K562 (cell line): Measurements from ENCODE around the gene IRAK2. TPM values are rescaled to one million over a fixed set of nuclear protein-coding genes. Genes with fewer than 3 reads are reported as not detected.

ENCODE experiments used
- ATAC-seq: fragments of 200-7000 bp; cut with Tn5 transposase; 3 replicates; pipeline ENCODE4 v1.9.1; 2020; ENCODE audit warnings: moderate library complexity
- BruUV-seq: library from RNA; stranded (reverse); fragments of 400-500 nt; replicated peaks from 2 replicates; lab custom pipeline; 2021; lab: Mats Ljungman, UMichigan
- CTCF ChIA-PET: fragments of 300-600 bp; formaldehyde crosslinking; extraction: SDS; loops from one replicate; lab custom pipeline; 2021; ENCODE audit warnings: low intra/inter-chr PET ratio; lab: Yijun Ruan, JAX
- POLR2A ChIA-PET: fragments of 300-600, 350-650 bp; sonication (Branson Sonifier 250); formaldehyde crosslinking; extraction: SDS; loops from one replicate; lab custom pipeline; 2021; ENCODE audit warnings: antibody characterized with exemption, inconsistent platforms; lab: Yijun Ruan, JAX
- DNase-seq, 4 experiments: peaks; one replicate each; pipeline versions ENCODE4 v3.0.0 to v3.0.0-alpha.2; 2011 to 2018; ENCODE audit warnings: low spot score in 3 of 4, mixed read lengths in 3 of 4; ENCODE audit errors: extremely low read depth in 1 of 4
- FAIRE-seq: peaks from 2 replicates; lab custom pipeline; 2011; peaks lifted over from hg19 to GRCh38; lab: Jason Lieb, UNC
- H2AFZ ChIP-seq: 2 replicates; pipeline ENCODE4 v1.6.0; 2011; ENCODE audit warnings: low read depth, low read length, control low read depth, inconsistent platforms
- H3K27ac ChIP-seq: fragments of 200-600 bp; 3 replicates; pipeline ENCODE4 v1.8.0; 2011; ENCODE audit warnings: low read depth, mild to moderate bottlenecking, control low read depth, inconsistent platforms, low read length, moderate library complexity, mixed read lengths; ENCODE audit errors: extremely low read depth
- H3K27me3 ChIP-seq, 2 experiments: fragments of 300-600 bp in 1 of 2; 2 replicates in 1 of 2; 3 replicates in 1 of 2; pipeline versions ENCODE4 v1.6.0 to v1.8.0; 2011; ENCODE audit warnings: inconsistent platforms in 2 of 2, low read length in 2 of 2, mild to moderate bottlenecking in 1 of 2, mixed read lengths in 1 of 2, moderate library complexity in 1 of 2; ENCODE audit not compliant: control insufficient read depth in 2 of 2, insufficient read depth in 2 of 2
- H3K36me3 ChIP-seq: fragments of 300-600 bp; 3 replicates; pipeline ENCODE4 v1.8.0; 2011; ENCODE audit warnings: mild to moderate bottlenecking, low read length, inconsistent platforms; ENCODE audit not compliant: control insufficient read depth, insufficient read depth
- H3K4me1 ChIP-seq, 2 experiments: fragments of 200-600 bp in 1 of 2; replicated peaks in 1 of 2; 2 replicates in 1 of 2; 3 replicates in 1 of 2; pipeline versions ENCODE4 v1.5.1 to v1.8.0; 2011; ENCODE audit warnings: inconsistent platforms in 2 of 2, low read length in 2 of 2, mild to moderate bottlenecking in 1 of 2, mixed read lengths in 1 of 2, moderate library complexity in 1 of 2; ENCODE audit not compliant: control insufficient read depth in 2 of 2, insufficient read depth in 2 of 2
- H3K4me2 ChIP-seq: 2 replicates; pipeline ENCODE4 v1.6.1; 2011; ENCODE audit warnings: low read length, control low read depth, inconsistent platforms, mixed read lengths; ENCODE audit not compliant: insufficient read depth
- H3K4me3 ChIP-seq: fragments of 200-600 bp; sonication (generic), shearing (Covaris generic); 2 replicates; pipeline ENCODE4 v1.5.1; 2016; ENCODE audit warnings: control low read depth, inconsistent platforms
- H3K79me2 ChIP-seq: fragments of 200-600 bp; 3 replicates; pipeline ENCODE4 v1.8.0; 2011; ENCODE audit warnings: low read length, inconsistent platforms; ENCODE audit not compliant: control insufficient read depth, insufficient read depth
- H3K9ac ChIP-seq, 2 experiments: 2 replicates each; pipeline versions ENCODE4 v1.6.0 to v1.6.1; 2011; ENCODE audit warnings: low read depth in 2 of 2, low read length in 2 of 2, control low read depth in 1 of 2, inconsistent platforms in 1 of 2, mild to moderate bottlenecking in 1 of 2, mixed read lengths in 1 of 2; ENCODE audit not compliant: insufficient read depth in 1 of 2
- H3K9me1 ChIP-seq: one replicate; pipeline ENCODE4 v1.6.0; 2011; ENCODE audit warnings: inconsistent platforms, mild to moderate bottlenecking, low read length, moderate library complexity; ENCODE audit not compliant: control insufficient read depth, insufficient read depth
- H3K9me3 ChIP-seq: replicated peaks from 2 replicates; pipeline ENCODE4 v1.5.1; 2011; ENCODE audit warnings: low read depth, low read length, inconsistent platforms; ENCODE audit not compliant: control insufficient read depth, insufficient read depth
- H4K20me1 ChIP-seq: replicated peaks from 2 replicates; pipeline ENCODE4 v1.6.1; 2011; ENCODE audit warnings: low read length, inconsistent platforms, mixed read lengths; ENCODE audit not compliant: control insufficient read depth, insufficient read depth
- E2F1 ChIP-seq: sonication (generic); formaldehyde crosslinking; IDR thresholded peaks from 2 replicates; pipeline ENCODE4 v1.8.1; 2023; ENCODE audit warnings: mild to moderate bottlenecking, missing genetic modification reagents, moderate library complexity
- IRF2 ChIP-seq: sonication (generic); formaldehyde crosslinking; IDR thresholded peaks from 2 replicates; pipeline ENCODE4 v1.8.1; 2022; ENCODE audit warnings: mild to moderate bottlenecking, missing genetic modification reagents
- KDM2B ChIP-seq: fragments of 250-450 bp; sonication (Bioruptor Pico); IDR thresholded peaks from 2 replicates; pipeline ENCODE4 v1.8.0; 2021; ENCODE audit warnings: mild to moderate bottlenecking, moderate library complexity
- MTA3 ChIP-seq: fragments of 450-650 bp; formaldehyde crosslinking; IDR thresholded peaks from 2 replicates; pipeline ENCODE4 v1.6.1; 2017; ENCODE audit warnings: mild to moderate bottlenecking, borderline replicate concordance
- MYBL2 ChIP-seq, 2 experiments: fragments of 450-650 bp in 1 of 2; sonication (generic) in 1 of 2; formaldehyde crosslinking in 1 of 2; IDR thresholded peaks; 2 replicates each; pipeline versions ENCODE4 v1.6.1 to v1.8.1; 2017 to 2022; ENCODE audit warnings: borderline replicate concordance in 1 of 2, inconsistent platforms in 1 of 2, low read depth in 1 of 2, mild to moderate bottlenecking in 1 of 2, missing genetic modification reagents in 1 of 2, moderate library complexity in 1 of 2
- SIX5 ChIP-seq, 2 experiments: IDR thresholded peaks; 2 replicates each; pipeline ENCODE4 v1.6.1; 2011; ENCODE audit warnings: low read length in 2 of 2, borderline replicate concordance in 1 of 2, low read depth in 1 of 2, mild to moderate bottlenecking in 1 of 2, moderate library complexity in 1 of 2; ENCODE audit not compliant: insufficient read depth in 1 of 2
- SP2 ChIP-seq: IDR thresholded peaks from 2 replicates; pipeline ENCODE4 v1.6.1; 2011; ENCODE audit warnings: mild to moderate bottlenecking, low read depth, low read length, moderate library complexity; ENCODE audit not compliant: poor library complexity, severe bottlenecking; ENCODE audit errors: extremely low read depth
- ZNF133 ChIP-seq: fragments of 250-450 bp; sonication (Bioruptor Pico); IDR thresholded peaks from 2 replicates; pipeline ENCODE4 v1.4.0; 2020; ENCODE audit warnings: mild to moderate bottlenecking
- ZNF507 ChIP-seq: conservative IDR thresholded peaks from 2 replicates; pipeline ENCODE4 v1.6.1; 2017; ENCODE audit warnings: missing genetic modification characterization, missing compliant biosample characterization
- ZNF609 ChIP-seq: sonication (generic); formaldehyde crosslinking; IDR thresholded peaks from 2 replicates; pipeline ENCODE4 v1.8.1; 2023; ENCODE audit warnings: missing genetic modification reagents, mild to moderate bottlenecking, borderline replicate concordance
- ZNF668 ChIP-seq: fragments of 250-450 bp; sonication (Bioruptor Pico); IDR thresholded peaks from 2 replicates; pipeline ENCODE4 v1.8.0; 2022; ENCODE audit warnings: mild to moderate bottlenecking, inconsistent platforms
- ZNF780A ChIP-seq: fragments of 250-450 bp; sonication (Bioruptor Pico); IDR thresholded peaks from 2 replicates; pipeline ENCODE4 v1.5.0; 2021; ENCODE audit warnings: mild to moderate bottlenecking
- WGBS: fragments of 100-300 bp; shearing (Covaris generic); methylation state at CpG from one replicate; pipeline ENCODE4 v1.1.6; 2016; ENCODE audit warnings: low coverage, mixed read lengths; ENCODE audit not compliant: insufficient coverage; ENCODE audit errors: missing lambda C conversion rate; 5-methylcytosine and 5-hydroxymethylcytosine counted together
- in situ Hi-C: fragments of 300-500 bp; cut with MboI; formaldehyde crosslinking; loops from 4 replicates; pipeline ENCODE4 v1.15.0; 2018; ENCODE audit warnings: inconsistent platforms, mixed read lengths
- intact Hi-C: fragments of 100-400 bp; cut with micrococcal nuclease; formaldehyde crosslinking; loops from 2 replicates; pipeline ENCODE4 v1.14.2; 2022
- polyA plus RNA-seq, 8 experiments: library from polyadenylated mRNA; depleted of rRNA in 4 of 8; stranded (reverse) in 5 of 8; unstranded in 3 of 8; fragments of >200 nt; fragmentation: Nextera tagmentation in 2 of 8; fragmentation: Illumina TruSeq in 1 of 8; extraction: Ambion mirVana in 2 of 8; extraction: Trizol in 1 of 8; gene quantifications; 2 replicates each; pipeline versions ENCODE4 v1.2.1 to v1.2.3, GENCODE V29; 2011 to 2014; ENCODE audit warnings: inconsistent platforms in 1 of 8, missing spikeins in 1 of 8
- total RNA-seq, 7 experiments: library from RNA; depleted of rRNA in 6 of 7; stranded (reverse); fragments of >200 nt in 6 of 7; fragmentation: Illumina TruSeq in 2 of 7; extraction: Trizol in 2 of 7; gene quantifications; 2 replicates each; pipeline versions ENCODE4 v1.2.1 to v1.2.3, GENCODE V29; 2011 to 2021; ENCODE audit warnings: low replicate concordance in 1 of 7
- TF ChIP-seq, protein P1 (sequence below): fragments of 250-450 bp; sonication (Bioruptor Pico); IDR thresholded peaks from 2 replicates; pipeline ENCODE4 v1.8.0; 2021; ENCODE audit warnings: moderate library complexity, mild to moderate bottlenecking, inconsistent platforms
- TF ChIP-seq, protein P2 (sequence below): fragments of 450-650 bp; IDR thresholded peaks from 2 replicates; pipeline ENCODE4 v1.6.1; 2017; ENCODE audit warnings: mild to moderate bottlenecking, moderate library complexity

IRAK2 gene
- total and polyA plus RNA-seq, 9 of the 15 experiments (the other 6 are each of a cell fraction or from before 2014, with no cell fraction given): 0.42 to 4.4 (median 2.7) TPM

DNA sequence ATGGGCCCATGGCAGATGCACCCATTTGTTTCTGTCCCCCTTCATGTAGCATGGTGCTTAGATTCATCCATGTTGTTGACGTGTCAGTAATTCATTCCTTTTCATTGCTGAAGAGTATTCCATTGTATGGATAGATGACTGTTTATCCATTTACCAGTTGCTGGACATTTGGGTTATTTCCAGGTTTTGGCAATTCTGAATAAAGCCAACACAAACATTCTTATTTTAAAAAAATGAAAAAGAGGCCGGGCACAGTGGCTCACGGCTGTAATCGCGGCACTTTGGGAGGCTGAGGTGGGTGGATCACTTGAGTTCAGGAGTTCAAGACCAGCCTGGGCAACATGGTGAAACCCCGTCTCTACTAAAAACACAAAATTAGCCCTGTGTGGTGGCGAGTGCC, 64.9 kb downstream of the IRAK2 start:
- Histone ChIP-seq H3K27me3 (no peaks in the 10 kb centered on the region), H3K9me1 (no peaks in the 10 kb centered on the region), H3K36me3 (no peaks in the 10 kb centered on the region), H3K9ac (no peak overlapping the region), H3K27ac (no peak overlapping the region), H3K9me3 (no peaks in the 10 kb centered on the region), H3K4me2 (no peak overlapping the region), H3K4me3 (no peak overlapping the region), H2AFZ (no peak overlapping the region), H3K4me1 (peaks cover 4% of the 10 kb centered on the region in 2 experiments; a peak in 4 of 5 replicates), H3K79me2 (no peaks in the 10 kb centered on the region), H4K20me1 (no peaks in the 10 kb centered on the region)
- no TSS peak for BruUV-seq
- intact Hi-C loops (loop anchor here (10.0 kb wide), 1 partner anchor 295 kb away; the partner anchor contains the start of gene CRELD1), in situ Hi-C loops (no loop called here)
- WGBS: 75% methylated on average over 7 of the region's 7 CpGs
- FAIRE-seq (no peak), DNase-seq (no peak), ATAC-seq (no peak)
- ChIA-PET CTCF (no interaction called here), POLR2A (interaction anchor here (1.2 kb wide), 1 partner anchor 11 kb away, joined by 4 read pairs; no protein-coding TSS in a partner anchor)
- no peak for TF ChIP-seq IRF2 (CRISPR knock-in tag)
- no peak for TF ChIP-seq ZNF609
- TF ChIP-seq MTA3: no peak
- TF ChIP-seq MYBL2 (IDR thresholded peaks at IDR 0.05; ENCODE audit: low read depth): no peak
- no peak for TF ChIP-seq MYBL2 (CRISPR knock-in tag; IDR thresholded peaks at IDR 0.05; ENCODE audit: borderline replicate concordance)
- TF ChIP-seq ZNF780A: no peak
- no peak for TF ChIP-seq SIX5 (IDR thresholded peaks at IDR 0.05; ENCODE audit: borderline replicate concordance in 1 of 2, insufficient read depth in 1 of 2, low read depth in 1 of 2, low read length in 2 of 2)
- TF ChIP-seq SP2: no peak
- no peak for TF ChIP-seq KDM2B
- no peak for TF ChIP-seq E2F1 (CRISPR knock-in tag)
- no peak for TF ChIP-seq ZNF507
- TF ChIP-seq ZNF668 (CRISPR knock-in tag): no peak
- TF ChIP-seq, protein P1, sequence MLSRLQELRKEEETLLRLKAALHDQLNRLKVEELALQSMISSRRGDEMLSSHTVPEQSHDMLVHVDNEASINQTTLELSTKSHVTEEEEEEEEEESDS (CRISPR knock-in tag): no peak
- TF ChIP-seq, protein P2, sequence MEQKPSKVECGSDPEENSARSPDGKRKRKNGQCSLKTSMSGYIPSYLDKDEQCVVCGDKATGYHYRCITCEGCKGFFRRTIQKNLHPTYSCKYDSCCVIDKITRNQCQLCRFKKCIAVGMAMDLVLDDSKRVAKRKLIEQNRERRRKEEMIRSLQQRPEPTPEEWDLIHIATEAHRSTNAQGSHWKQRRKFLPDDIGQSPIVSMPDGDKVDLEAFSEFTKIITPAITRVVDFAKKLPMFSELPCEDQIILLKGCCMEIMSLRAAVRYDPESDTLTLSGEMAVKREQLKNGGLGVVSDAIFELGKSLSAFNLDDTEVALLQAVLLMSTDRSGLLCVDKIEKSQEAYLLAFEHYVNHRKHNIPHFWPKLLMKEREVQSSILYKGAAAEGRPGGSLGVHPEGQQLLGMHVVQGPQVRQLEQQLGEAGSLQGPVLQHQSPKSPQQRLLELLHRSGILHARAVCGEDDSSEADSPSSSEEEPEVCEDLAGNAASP: no peak
- no peak for TF ChIP-seq ZNF133 (CRISPR knock-in tag)
